NT2/D1 (cell line): ENCODE results near the gene BCAP29.

ENCODE experiments used
- SUZ12 ChIP-seq: IDR thresholded peaks from 2 replicates; pipeline ENCODE4 v1.6.1; 2011; ENCODE audit not compliant: insufficient read length, insufficient read depth; ENCODE audit errors: extremely low read depth
- YY1 ChIP-seq: IDR thresholded peaks from 2 replicates; pipeline ENCODE4 v1.6.1; 2011; ENCODE audit not compliant: insufficient read length, insufficient read depth
- ZNF274 ChIP-seq: IDR thresholded peaks from 2 replicates; pipeline ENCODE4 v1.6.1; 2011; ENCODE audit warnings: mild to moderate bottlenecking, low read depth, low read length

GRCh38 chr7:107560898-107561516, 19.0 kb upstream of the BCAP29 start:
- no peak for TF ChIP-seq YY1
- TF ChIP-seq SUZ12, result no peak
- TF ChIP-seq ZNF274, result no peak
